Cardiac septum (tissue), 1 donor: ENCODE measurements around the gene GCC2. TPM values are rescaled to one million over a fixed set of nuclear protein-coding genes. Genes with fewer than 3 reads are reported as not detected.
"Not testable (repeated sequence)": the region's sequence is repeated elsewhere in the genome, so short reads cannot be mapped to it uniquely, and the experiment has no call there.

Experiments used
- DNase-seq: peaks from one replicate; pipeline ENCODE4 v3.0.0-alpha.2; 2020; ENCODE audit warnings: low spot score
- intact Hi-C: fragments of 100-400 bp; cut with DNase I; formaldehyde crosslinking; loops from one replicate; pipeline ENCODE4 v1.14.0; 2022
- total RNA-seq: library from RNA; stranded (reverse); fragmentation: NEBNext Ultra II Directional; extraction: Animal tissue kit (Norgen Biotek cat#: 25700); gene quantifications from one replicate; pipeline ENCODE4 v1.2.1, GENCODE V29; 2021
- donor health status: DM: no; HTN: no; CAD: no.

GCC2 gene
- total RNA-seq, 1 donor from 2014 or later, result 22.0 TPM

DNA sequence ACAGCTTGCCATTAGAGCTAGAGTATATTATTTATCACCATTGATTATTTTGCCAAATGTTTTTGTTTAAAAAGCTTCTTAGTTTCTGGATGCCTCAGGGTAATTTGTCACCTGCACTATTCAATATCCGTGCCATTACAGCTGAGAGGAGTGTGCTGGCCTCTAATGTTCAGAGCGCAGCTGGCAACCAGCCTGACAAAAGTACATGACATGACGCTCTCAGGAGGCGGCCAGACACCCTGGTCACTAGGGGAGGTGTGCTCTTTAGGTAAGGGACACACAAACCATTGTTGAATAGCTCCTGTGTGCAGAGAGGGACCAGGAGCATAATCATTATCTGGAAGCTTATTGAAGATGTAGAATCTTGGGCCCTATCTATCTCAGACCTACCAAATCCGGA is 105.5 kb downstream of the GCC2 start:
- intact Hi-C loops, result loop anchor here (1.0 kb wide), 1 partner anchor 19 kb away; no protein-coding TSS in a partner anchor
- DNase-seq, result no peak

DNA sequence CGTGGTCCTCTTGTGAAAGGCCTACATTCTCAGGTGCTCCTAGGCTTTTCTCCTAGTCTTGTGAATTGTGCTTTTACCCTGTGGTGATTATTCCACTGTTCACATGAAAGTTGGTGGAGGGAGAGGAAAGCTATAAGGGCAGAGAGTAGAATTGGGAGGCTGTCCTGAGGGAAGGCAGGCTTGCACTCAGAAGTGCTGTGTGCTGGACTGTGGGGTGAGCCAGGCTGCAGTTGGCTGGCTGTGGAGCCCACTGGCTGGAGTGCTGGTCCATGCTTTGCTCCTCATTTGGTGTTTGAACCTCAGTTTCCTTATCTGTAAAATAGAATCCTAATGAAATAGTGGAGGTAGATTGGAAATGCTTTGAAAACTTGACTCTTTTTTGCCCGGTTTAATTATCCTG is 106.6 kb downstream of the GCC2 start:
- DNase-seq, result no peak
- intact Hi-C loops, result no loop called here

DNA sequence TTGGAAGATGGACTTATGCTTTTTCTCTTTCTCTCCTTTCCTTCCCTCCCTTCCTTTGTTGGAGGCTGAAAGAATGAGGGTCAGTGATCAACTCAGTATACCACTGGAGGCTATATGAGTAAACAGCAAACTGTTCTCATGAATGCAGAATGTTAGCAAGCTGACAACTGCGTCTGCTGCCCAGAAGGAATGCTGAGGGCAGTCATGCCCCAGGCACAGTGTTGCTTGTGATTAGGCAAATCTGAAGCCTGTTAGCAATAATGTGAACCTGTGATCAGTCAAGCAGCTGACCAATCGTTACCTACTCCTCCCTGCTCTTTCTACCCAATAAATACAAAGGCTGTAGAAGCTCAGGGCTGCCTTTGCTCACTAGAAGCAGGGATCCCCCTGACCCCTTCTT is 107.6 kb downstream of the GCC2 start:
- DNase-seq, intact Hi-C loops: not testable (repeated sequence)

Other genes with a start within 250 kb of the GCC2 start
- not detected for gene SULT1C3, start 209.2 kb upstream of the GCC2 start, total RNA-seq
- 0.97 TPM for gene SULT1C2, start 160.3 kb upstream of the GCC2 start, total RNA-seq
- 2.4 TPM for gene SULT1C4, start 71.3 kb upstream of the GCC2 start, total RNA-seq
- 121 TPM for gene LIMS1, start 85.3 kb downstream of the GCC2 start, total RNA-seq